NCI-H1105 treated with DMSO at 0.1 percent for 48 hours (cell line): Measurements from ENCODE around the gene CHIC1.
"Not testable (repeated sequence)": the region's sequence is repeated elsewhere in the genome, so short reads cannot be mapped to it uniquely, and the experiment has no call there.

Experiments used
- DNase-seq: peaks from one replicate; lab custom pipeline; 2025; lab: John Stamatoyannopoulos, UW

The CHIC1 gene

GRCh38 chrX:73562984-73563737, at the start of gene CHIC1:
TSS of gene CHIC1 (plus strand) at chrX:73563197. CDS start at chrX:73563285, 88 bp downstream.
- DNase-seq = peak; percentile 86

GRCh38 chrX:73522823-73523222, 40.2 kb upstream of the CHIC1 start:
- not testable (repeated sequence) for DNase-seq

GRCh38 chrX:73524906-73525305, 38.1 kb upstream of the CHIC1 start:
- DNase-seq = no peak

GRCh38 chrX:73525928-73526690, 36.9 kb upstream of the CHIC1 start:
- no peak for DNase-seq

- DNase-seq = not testable (repeated sequence)
Observed at GRCh38 chrX:73531655-73532054, 31.3 kb upstream of the CHIC1 start.

GRCh38 chrX:73556159-73556558, 6.8 kb upstream of the CHIC1 start:
- DNase-seq = no peak

- no peak for DNase-seq
Observed at GRCh38 chrX:73561801-73562200, 1.2 kb upstream of the CHIC1 start.

- DNase-seq = peak; percentile 43
Observed at GRCh38 chrX:73562458-73562857, 539 bp upstream of the CHIC1 start.

- peak; percentile 42 for DNase-seq
Observed at GRCh38 chrX:73563738-73564068, 706 bp downstream of the CHIC1 start.

GRCh38 chrX:73577361-73577760, 14.4 kb downstream of the CHIC1 start:
- DNase-seq = peak; percentile 7

GRCh38 chrX:73581002-73581628, 18.1 kb downstream of the CHIC1 start:
- DNase-seq = no peak

GRCh38 chrX:73597758-73598157, 34.8 kb downstream of the CHIC1 start:
- not testable (repeated sequence) for DNase-seq

GRCh38 chrX:73615022-73615421, 52.0 kb downstream of the CHIC1 start:
- no peak for DNase-seq

GRCh38 chrX:73641669-73642068, 78.7 kb downstream of the CHIC1 start:
- not testable (repeated sequence) for DNase-seq

GRCh38 chrX:73647212-73647611, 84.2 kb downstream of the CHIC1 start:
- no peak for DNase-seq

- DNase-seq = no peak
Observed at GRCh38 chrX:73647632-73648322, 84.8 kb downstream of the CHIC1 start.

GRCh38 chrX:73661322-73661721, 98.3 kb downstream of the CHIC1 start:
- not testable (repeated sequence) for DNase-seq

- DNase-seq = no peak
Observed at GRCh38 chrX:73668779-73669178, 105.8 kb downstream of the CHIC1 start.

- DNase-seq = no peak
Observed at GRCh38 chrX:73681408-73681807, 118.4 kb downstream of the CHIC1 start.

GRCh38 chrX:73683236-73683859, 120.4 kb downstream of the CHIC1 start:
- DNase-seq = no peak

- DNase-seq = not testable (repeated sequence)
Observed at GRCh38 chrX:73707014-73707413, 144.0 kb downstream of the CHIC1 start.

- no peak for DNase-seq
Observed at GRCh38 chrX:73728602-73729001, 165.6 kb downstream of the CHIC1 start.
